Trophoblast cell (in vitro differentiated cells and primary cell): ENCODE measurements around the gene SH3YL1.
A peak's percentile ranks its signal among the peaks of the same experiment; 100 is the strongest.

Experiments
- DNase-seq, 2 donors: peaks; one replicate each; pipeline ENCODE4 v3.0.0-alpha.2; 2016
- H2AFZ ChIP-seq: 2 replicates; pipeline ENCODE4 v1.6.1; 2013; ENCODE audit warnings: low read length, moderate library complexity, mild to moderate bottlenecking; ENCODE audit not compliant: insufficient read depth, poor library complexity
- H2AK5ac ChIP-seq: 2 replicates; pipeline ENCODE4 v1.6.1; 2013; ENCODE audit warnings: mild to moderate bottlenecking, low read length
- H2BK120ac ChIP-seq: 2 replicates; pipeline ENCODE4 v1.6.1; 2013; ENCODE audit warnings: low read length, mild to moderate bottlenecking, moderate library complexity; ENCODE audit not compliant: insufficient read depth, poor library complexity
- H2BK12ac ChIP-seq: 2 replicates; pipeline ENCODE4 v1.6.1; 2013; ENCODE audit warnings: mild to moderate bottlenecking, low read length, moderate library complexity
- H2BK5ac ChIP-seq: 2 replicates; pipeline ENCODE4 v1.6.1; 2013; ENCODE audit warnings: low read length, low read depth, moderate library complexity, mild to moderate bottlenecking; ENCODE audit not compliant: poor library complexity
- H3K14ac ChIP-seq: 2 replicates; pipeline ENCODE4 v1.6.1; 2013; ENCODE audit warnings: mild to moderate bottlenecking, low read length
- H3K18ac ChIP-seq: 2 replicates; pipeline ENCODE4 v1.6.1; 2013; ENCODE audit warnings: mild to moderate bottlenecking, low read length
- H3K23ac ChIP-seq: 2 replicates; pipeline ENCODE4 v1.6.1; 2013; ENCODE audit warnings: low read length
- H3K27ac ChIP-seq: 2 replicates; pipeline ENCODE4 v1.5.1; 2013; ENCODE audit warnings: low read depth, mild to moderate bottlenecking, inconsistent platforms, low read length, moderate library complexity
- H3K27me3 ChIP-seq: 2 replicates; pipeline ENCODE4 v1.6.1; 2013; ENCODE audit warnings: inconsistent platforms, mild to moderate bottlenecking, low read length, moderate library complexity; ENCODE audit not compliant: insufficient read depth
- H3K36me3 ChIP-seq, 2 experiments: 1 replicate in 1 of 2; 2 replicates in 1 of 2; pipeline ENCODE4 v1.6.1; 2013; ENCODE audit warnings: low read length in 2 of 2, mild to moderate bottlenecking in 2 of 2, moderate library complexity in 1 of 2; ENCODE audit not compliant: insufficient read depth in 2 of 2, control insufficient read depth in 1 of 2
- H3K4ac ChIP-seq: 2 replicates; pipeline ENCODE4 v1.6.1; 2013; ENCODE audit warnings: low read depth, mild to moderate bottlenecking, low read length, moderate library complexity
- H3K4me1 ChIP-seq, 2 experiments: 1 replicate in 1 of 2; 2 replicates in 1 of 2; pipeline ENCODE4 v1.6.1; 2013; ENCODE audit warnings: low read length in 2 of 2, mild to moderate bottlenecking in 2 of 2, moderate library complexity in 1 of 2; ENCODE audit not compliant: insufficient read depth in 2 of 2, control insufficient read depth in 1 of 2
- H3K4me2 ChIP-seq: 2 replicates; pipeline ENCODE4 v1.6.1; 2013; ENCODE audit warnings: inconsistent platforms, mild to moderate bottlenecking, low read length, moderate library complexity
- H3K4me3 ChIP-seq: 2 replicates; pipeline ENCODE4 v1.5.1; 2013; ENCODE audit warnings: mild to moderate bottlenecking, low read depth, low read length, inconsistent platforms
- H3K79me1 ChIP-seq: one replicate; pipeline ENCODE4 v1.6.1; 2013; ENCODE audit warnings: low read length
- H3K79me2 ChIP-seq: 2 replicates; pipeline ENCODE4 v1.6.1; 2013; ENCODE audit warnings: low read length, mild to moderate bottlenecking; ENCODE audit not compliant: control insufficient read depth, insufficient read depth, poor library complexity
- H3K9ac ChIP-seq: 2 replicates; pipeline ENCODE4 v1.6.1; 2013; ENCODE audit warnings: mild to moderate bottlenecking, low read length
- H3K9me3 ChIP-seq: 2 replicates; pipeline ENCODE4 v1.6.1; 2013; ENCODE audit warnings: low read depth, mild to moderate bottlenecking, control low read depth, inconsistent platforms, low read length; ENCODE audit not compliant: insufficient read depth
- H4K12ac ChIP-seq: 2 replicates; pipeline ENCODE4 v1.6.1; 2013; ENCODE audit warnings: low read depth, mild to moderate bottlenecking, low read length, moderate library complexity
- H4K8ac ChIP-seq: 2 replicates; pipeline ENCODE4 v1.6.1; 2013; ENCODE audit warnings: low read depth, mild to moderate bottlenecking, low read length, moderate library complexity
- H4K91ac ChIP-seq: one replicate; pipeline ENCODE4 v1.6.1; 2013; ENCODE audit warnings: low read depth, mild to moderate bottlenecking, low read length, moderate library complexity
- WGBS: extraction: QIAGEN DNeasy Blood & Tissue Kit; methylation state at CpG from one replicate; pipeline ENCODE4 v1.1.7; 2013; ENCODE audit warnings: missing lambda C conversion rate; ENCODE audit not compliant: insufficient read length, insufficient coverage; ENCODE audit errors: extremely low coverage; 5-methylcytosine and 5-hydroxymethylcytosine counted together

Gene SH3YL1

DNA sequence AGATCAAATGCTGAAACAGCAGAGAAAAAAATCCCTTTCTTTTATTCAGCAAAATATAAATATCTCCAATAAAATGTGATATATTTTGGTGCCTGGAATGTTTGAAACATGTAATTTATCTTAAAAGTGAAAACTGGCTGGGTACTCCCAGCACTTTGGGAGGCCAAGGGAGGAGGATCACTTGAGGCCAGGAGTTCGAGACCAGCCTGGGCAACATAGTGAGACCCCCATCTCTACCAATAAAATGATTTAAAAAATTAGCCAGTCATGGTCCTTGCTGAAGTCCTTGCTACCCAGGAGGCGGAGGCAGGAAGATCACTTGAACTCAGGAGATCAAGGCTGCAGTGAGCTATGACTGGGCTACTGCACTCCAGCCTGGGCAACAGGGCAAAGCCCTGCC lies 8.6 kb downstream of the SH3YL1 start:
- no peak overlapping the region for H2BK12ac ChIP-seq
- no peak overlapping the region for H3K4me2 ChIP-seq
- no peak overlapping the region for H3K14ac ChIP-seq
- H3K27me3 ChIP-seq, result no peaks in the 10 kb centered on the region
- WGBS, result no CpG with 5 or more reads among the region's 2 CpGs
- peaks cover 0 to 3% of the 10 kb centered on the region in 2 experiments for H3K4me1 ChIP-seq
- no peaks in the 10 kb centered on the region for H3K79me2 ChIP-seq
- H3K4me3 ChIP-seq, result no peak overlapping the region
- no peak overlapping the region for H2BK120ac ChIP-seq
- no peaks in the 10 kb centered on the region for H3K9me3 ChIP-seq
- no peak overlapping the region for H2BK5ac ChIP-seq
- H3K4ac ChIP-seq, result no peak overlapping the region
- peaks cover 0 to 4% of the 10 kb centered on the region in 2 experiments for H3K36me3 ChIP-seq
- no peak overlapping the region for H2AFZ ChIP-seq
- H3K18ac ChIP-seq, result no peak overlapping the region
- H3K27ac ChIP-seq, result no peak overlapping the region
- H4K8ac ChIP-seq, result no peak overlapping the region
- H3K23ac ChIP-seq, result no peak overlapping the region
- H2AK5ac ChIP-seq, result no peak overlapping the region
- H4K91ac ChIP-seq, result no peak overlapping the region
- H3K9ac ChIP-seq, result no peak overlapping the region
- no peaks in the 10 kb centered on the region for H3K79me1 ChIP-seq
- no peak overlapping the region for H4K12ac ChIP-seq
- DNase-seq, result no peak

GRCh38 chr2:254241-254640 lies 9.6 kb downstream of the SH3YL1 start:
- DNase-seq, result peak in 1 of 2 donors; percentile 9
- Histone ChIP-seq H3K18ac (no peak overlapping the region), H3K9me3 (no peaks in the 10 kb centered on the region), H4K12ac (no peak overlapping the region), H2AK5ac (no peak overlapping the region), H3K14ac (no peak overlapping the region), H2AFZ (no peak overlapping the region), H3K4me2 (no peak overlapping the region), H2BK120ac (no peak overlapping the region), H3K27ac (no peak overlapping the region), H2BK12ac (no peak overlapping the region), H2BK5ac (no peak overlapping the region), H3K4me3 (no peak overlapping the region), H3K4ac (no peak overlapping the region), H3K23ac (no peak overlapping the region), H3K79me2 (no peaks in the 10 kb centered on the region), H3K4me1 (peaks cover 0 to 3% of the 10 kb centered on the region in 2 experiments), H3K79me1 (no peaks in the 10 kb centered on the region), H4K91ac (no peak overlapping the region), H3K27me3 (no peaks in the 10 kb centered on the region), H3K9ac (no peak overlapping the region), H3K36me3 (peaks cover 0 to 4% of the 10 kb centered on the region in 2 experiments), H4K8ac (no peak overlapping the region)
- no CpG with 5 or more reads among the region's 7 CpGs for WGBS

DNA sequence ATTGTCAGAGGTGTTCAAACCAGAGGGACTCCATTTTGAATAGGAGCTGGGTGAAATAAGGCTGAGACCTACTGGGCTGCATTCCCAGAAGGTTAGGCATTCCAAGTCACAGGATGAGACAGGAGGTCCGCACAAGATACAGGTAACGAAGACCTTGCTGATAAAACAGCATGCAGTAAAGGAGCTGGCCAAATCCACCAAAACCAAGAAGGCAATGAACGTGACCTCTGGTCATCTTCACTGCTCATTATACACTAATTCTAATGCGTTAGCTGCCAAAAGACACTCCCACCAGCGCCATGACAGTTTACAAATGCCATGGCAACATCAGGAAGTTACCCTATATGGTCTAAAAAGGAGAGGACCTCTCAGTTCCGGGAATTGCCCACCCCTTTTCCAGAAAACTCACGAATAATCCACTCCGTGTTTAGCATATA lies 10.6 kb downstream of the SH3YL1 start:
- H3K27me3 ChIP-seq, result no peaks in the 10 kb centered on the region
- no peaks in the 10 kb centered on the region for H3K4me1 ChIP-seq
- no peak overlapping the region for H3K14ac ChIP-seq
- H3K79me1 ChIP-seq, result no peaks in the 10 kb centered on the region
- no peak overlapping the region for H3K23ac ChIP-seq
- H3K27ac ChIP-seq, result no peak overlapping the region
- H3K4ac ChIP-seq, result no peak overlapping the region
- H2BK120ac ChIP-seq, result no peak overlapping the region
- no peak overlapping the region for H3K18ac ChIP-seq
- H3K79me2 ChIP-seq, result no peaks in the 10 kb centered on the region
- DNase-seq, result peak; percentile 52 to 59
- H3K9ac ChIP-seq, result no peak overlapping the region
- H3K4me3 ChIP-seq, result no peak overlapping the region
- H2BK12ac ChIP-seq, result no peak overlapping the region
- H3K36me3 ChIP-seq, result peaks cover 2 to 4% of the 10 kb centered on the region in 2 experiments
- no peak overlapping the region for H4K12ac ChIP-seq
- no peak overlapping the region for H2BK5ac ChIP-seq
- H4K8ac ChIP-seq, result no peak overlapping the region
- H2AFZ ChIP-seq, result no peak overlapping the region
- no peak overlapping the region for H3K4me2 ChIP-seq
- no CpG with 5 or more reads among the region's 8 CpGs for WGBS
- H4K91ac ChIP-seq, result no peak overlapping the region
- no peak overlapping the region for H2AK5ac ChIP-seq
- H3K9me3 ChIP-seq, result no peaks in the 10 kb centered on the region

DNA sequence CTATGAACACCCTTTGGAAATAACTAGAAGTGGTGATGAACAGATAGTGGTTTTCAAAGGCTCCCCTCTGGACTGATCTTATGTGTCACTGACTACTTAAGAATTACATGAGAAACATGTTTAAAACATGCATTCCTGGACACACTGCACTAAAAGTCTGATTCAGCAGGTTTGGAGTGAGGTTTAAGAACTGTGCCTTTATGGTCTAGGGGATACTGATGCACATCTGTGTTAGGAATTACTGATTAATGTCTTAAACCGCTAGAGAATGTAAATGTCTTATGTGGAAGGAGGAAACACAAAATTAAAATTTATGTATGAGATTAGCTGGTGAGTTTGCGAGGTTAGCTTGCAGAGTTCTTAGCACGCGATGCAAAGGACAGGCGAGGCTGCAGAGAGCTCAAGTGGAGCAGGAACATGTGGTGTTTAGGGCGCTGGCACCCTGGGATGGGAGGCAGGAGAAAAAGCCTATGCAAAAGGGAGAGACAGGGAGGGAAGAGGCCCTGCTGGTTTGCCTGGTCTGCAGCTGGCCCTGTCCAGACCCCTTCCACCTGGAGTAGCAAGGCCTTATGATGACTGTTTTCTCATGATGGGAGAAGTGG lies 11.7 kb downstream of the SH3YL1 start:
- Histone ChIP-seq H2BK12ac (no peak overlapping the region), H3K23ac (no peak overlapping the region), H4K8ac (no peak overlapping the region), H3K4me1 (no peaks in the 10 kb centered on the region), H3K36me3 (peaks cover 2 to 4% of the 10 kb centered on the region in 2 experiments), H3K4ac (no peak overlapping the region), H2BK120ac (no peak overlapping the region), H3K4me2 (no peak overlapping the region), H2AK5ac (no peak overlapping the region), H3K79me1 (no peaks in the 10 kb centered on the region), H3K9ac (no peak overlapping the region), H3K4me3 (no peak overlapping the region), H3K27me3 (no peaks in the 10 kb centered on the region), H3K27ac (no peak overlapping the region), H3K9me3 (no peaks in the 10 kb centered on the region), H2AFZ (no peak overlapping the region), H3K14ac (no peak overlapping the region), H2BK5ac (no peak overlapping the region), H3K18ac (no peak overlapping the region), H3K79me2 (no peaks in the 10 kb centered on the region), H4K12ac (no peak overlapping the region), H4K91ac (no peak overlapping the region)
- DNase-seq, result no peak
- no CpG with 5 or more reads among the region's 6 CpGs for WGBS
